Fibroblast of villous mesenchyme (primary cell): ENCODE data around the gene SLC45A3. TPM values are rescaled to one million over a fixed set of nuclear protein-coding genes. Genes with fewer than 3 reads are reported as not detected.
A peak's percentile ranks its signal among the peaks of the same experiment; 100 is the strongest.
"Not testable (repeated sequence)": the region's sequence is repeated elsewhere in the genome, so short reads cannot be mapped to it uniquely, and the experiment has no call there.

Experiments
- DNase-seq: peaks from one replicate; pipeline ENCODE4 v3.0.0-alpha.2; 2010; ENCODE audit warnings: low read depth
- H3K4me3 ChIP-seq: 2 replicates; pipeline ENCODE4 v1.5.1; 2011; ENCODE audit warnings: low read depth, mild to moderate bottlenecking, low read length
- total RNA-seq: library from RNA; depleted of rRNA; stranded (reverse); fragments of >200 nt; gene quantifications from 2 replicates; pipeline ENCODE4 v1.2.3, GENCODE V29; 2012
- TF ChIP-seq, protein P1 (sequence below): IDR thresholded peaks from 2 replicates; pipeline ENCODE4 v1.5.1; 2012; ENCODE audit warnings: low read depth, mild to moderate bottlenecking, low read length; ENCODE audit not compliant: insufficient read depth

Gene SLC45A3, protein sequence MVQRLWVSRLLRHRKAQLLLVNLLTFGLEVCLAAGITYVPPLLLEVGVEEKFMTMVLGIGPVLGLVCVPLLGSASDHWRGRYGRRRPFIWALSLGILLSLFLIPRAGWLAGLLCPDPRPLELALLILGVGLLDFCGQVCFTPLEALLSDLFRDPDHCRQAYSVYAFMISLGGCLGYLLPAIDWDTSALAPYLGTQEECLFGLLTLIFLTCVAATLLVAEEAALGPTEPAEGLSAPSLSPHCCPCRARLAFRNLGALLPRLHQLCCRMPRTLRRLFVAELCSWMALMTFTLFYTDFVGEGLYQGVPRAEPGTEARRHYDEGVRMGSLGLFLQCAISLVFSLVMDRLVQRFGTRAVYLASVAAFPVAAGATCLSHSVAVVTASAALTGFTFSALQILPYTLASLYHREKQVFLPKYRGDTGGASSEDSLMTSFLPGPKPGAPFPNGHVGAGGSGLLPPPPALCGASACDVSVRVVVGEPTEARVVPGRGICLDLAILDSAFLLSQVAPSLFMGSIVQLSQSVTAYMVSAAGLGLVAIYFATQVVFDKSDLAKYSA
- 3.2 and 5.2 TPM in 2 replicates for total RNA-seq

DNA sequence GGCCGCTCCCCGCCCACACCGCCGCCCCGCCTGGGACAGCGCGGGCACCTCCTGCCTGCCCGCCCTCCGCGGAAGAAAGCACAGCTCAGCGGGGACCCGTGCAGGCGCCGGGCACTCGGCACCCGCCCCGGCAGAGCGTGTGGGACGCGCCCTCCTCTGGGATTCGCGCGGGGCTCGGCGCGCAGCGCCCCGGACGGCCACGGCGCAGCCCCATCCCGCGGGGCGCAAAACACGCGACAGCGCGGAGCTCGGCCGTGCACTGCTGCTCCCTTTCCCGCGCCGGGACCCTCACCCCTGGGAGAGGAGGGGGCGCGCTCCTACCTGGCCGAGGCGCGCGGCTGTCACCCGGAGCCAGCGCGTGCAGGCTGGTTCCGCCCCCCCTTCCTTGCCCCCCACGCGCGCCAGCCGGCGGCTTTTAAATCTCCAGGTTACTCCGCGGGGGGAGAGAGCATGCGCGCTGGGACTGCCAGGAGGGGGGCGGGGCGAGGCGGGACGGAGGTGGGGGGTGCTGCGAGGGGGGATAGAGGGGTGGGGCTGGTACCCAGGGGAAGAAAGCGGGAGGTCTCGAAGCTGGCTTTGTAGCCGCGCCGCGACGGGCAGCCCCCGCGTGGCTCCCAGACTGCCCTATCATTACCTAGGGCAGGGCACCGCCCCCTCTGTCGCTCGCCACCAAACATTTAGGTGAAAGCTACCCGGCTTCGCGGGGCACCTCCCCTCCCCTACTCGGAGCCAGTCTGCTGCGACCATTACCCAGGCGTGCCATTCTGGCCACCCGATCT lies at the start of gene SLC45A3:
TSS of gene SLC45A3 (minus strand) at position 437 of the 779 bp plus-strand sequence. CDS start 15,853 bp downstream, outside the sequence.
- TF ChIP-seq, protein P1, sequence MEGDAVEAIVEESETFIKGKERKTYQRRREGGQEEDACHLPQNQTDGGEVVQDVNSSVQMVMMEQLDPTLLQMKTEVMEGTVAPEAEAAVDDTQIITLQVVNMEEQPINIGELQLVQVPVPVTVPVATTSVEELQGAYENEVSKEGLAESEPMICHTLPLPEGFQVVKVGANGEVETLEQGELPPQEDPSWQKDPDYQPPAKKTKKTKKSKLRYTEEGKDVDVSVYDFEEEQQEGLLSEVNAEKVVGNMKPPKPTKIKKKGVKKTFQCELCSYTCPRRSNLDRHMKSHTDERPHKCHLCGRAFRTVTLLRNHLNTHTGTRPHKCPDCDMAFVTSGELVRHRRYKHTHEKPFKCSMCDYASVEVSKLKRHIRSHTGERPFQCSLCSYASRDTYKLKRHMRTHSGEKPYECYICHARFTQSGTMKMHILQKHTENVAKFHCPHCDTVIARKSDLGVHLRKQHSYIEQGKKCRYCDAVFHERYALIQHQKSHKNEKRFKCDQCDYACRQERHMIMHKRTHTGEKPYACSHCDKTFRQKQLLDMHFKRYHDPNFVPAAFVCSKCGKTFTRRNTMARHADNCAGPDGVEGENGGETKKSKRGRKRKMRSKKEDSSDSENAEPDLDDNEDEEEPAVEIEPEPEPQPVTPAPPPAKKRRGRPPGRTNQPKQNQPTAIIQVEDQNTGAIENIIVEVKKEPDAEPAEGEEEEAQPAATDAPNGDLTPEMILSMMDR = no peak
- no peak for DNase-seq
- peak within 1 kb of the TSS; percentile 69 for H3K4me3 ChIP-seq

DNA sequence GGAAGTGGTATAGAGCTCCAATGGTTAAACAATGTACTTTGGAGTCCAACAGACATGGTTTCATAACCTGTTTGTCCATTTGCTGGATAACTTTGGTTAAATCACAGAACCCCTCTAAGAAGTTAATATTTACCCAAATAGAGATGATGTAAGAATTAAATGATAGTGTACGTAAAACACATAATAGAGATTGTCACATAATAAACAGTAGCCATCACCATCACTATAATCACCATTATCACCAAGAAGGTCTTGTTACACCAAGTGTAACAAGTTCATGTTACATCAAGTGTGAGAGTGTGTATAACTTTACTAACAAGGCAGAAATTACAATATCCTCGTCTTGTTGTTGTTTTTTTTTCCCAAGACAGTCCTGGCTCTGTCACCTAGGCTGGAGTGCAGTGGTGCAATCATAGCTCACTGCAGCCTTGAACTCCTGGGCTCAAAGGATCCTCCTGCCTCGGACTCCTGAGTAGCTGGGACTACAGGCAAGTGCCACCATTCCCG lies 46.4 kb upstream of the SLC45A3 start:
- DNase-seq = no peak
- no peak overlapping the region for H3K4me3 ChIP-seq
- TF ChIP-seq, protein P1 = no peak

DNA sequence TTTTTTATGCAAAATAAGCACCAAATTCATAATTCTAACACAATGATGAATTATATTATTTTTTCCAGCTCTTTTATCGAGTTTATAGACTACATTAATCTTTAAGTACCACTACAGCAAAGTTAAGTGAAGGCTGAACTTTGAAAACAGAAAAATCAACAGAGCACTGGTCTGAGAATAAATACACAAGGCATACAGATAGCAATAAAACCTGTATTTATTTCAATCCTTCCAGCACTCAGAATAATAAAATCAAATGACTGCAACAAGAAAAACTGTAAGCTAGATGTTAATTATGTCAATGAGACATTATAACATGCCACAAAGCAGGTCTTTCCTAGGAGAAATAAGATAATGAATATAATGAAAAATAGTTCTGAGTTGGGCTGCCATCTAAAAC lies 45.2 kb upstream of the SLC45A3 start:
- TF ChIP-seq, protein P1 = no peak
- DNase-seq = no peak
- no peak overlapping the region for H3K4me3 ChIP-seq

DNA sequence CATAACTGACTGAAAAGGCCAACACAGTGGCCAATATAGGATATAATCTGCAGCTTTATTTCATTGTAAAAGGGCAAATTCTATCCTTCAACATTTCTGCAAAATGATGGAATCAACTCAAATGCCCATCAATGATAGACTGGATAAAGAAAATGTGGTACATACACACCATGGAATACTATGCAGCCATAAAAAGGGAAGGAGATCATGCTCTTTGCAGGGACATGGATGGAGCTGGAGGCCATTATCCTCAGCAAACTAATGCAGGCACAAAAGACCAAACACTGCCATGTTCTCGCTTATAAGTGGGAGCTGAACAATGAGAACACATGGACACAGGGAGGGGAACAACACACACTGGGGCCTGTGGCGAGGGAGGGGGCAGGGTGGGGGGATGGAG lies 40.4 kb upstream of the SLC45A3 start:
- DNase-seq, H3K4me3 ChIP-seq: not testable (repeated sequence)

DNA sequence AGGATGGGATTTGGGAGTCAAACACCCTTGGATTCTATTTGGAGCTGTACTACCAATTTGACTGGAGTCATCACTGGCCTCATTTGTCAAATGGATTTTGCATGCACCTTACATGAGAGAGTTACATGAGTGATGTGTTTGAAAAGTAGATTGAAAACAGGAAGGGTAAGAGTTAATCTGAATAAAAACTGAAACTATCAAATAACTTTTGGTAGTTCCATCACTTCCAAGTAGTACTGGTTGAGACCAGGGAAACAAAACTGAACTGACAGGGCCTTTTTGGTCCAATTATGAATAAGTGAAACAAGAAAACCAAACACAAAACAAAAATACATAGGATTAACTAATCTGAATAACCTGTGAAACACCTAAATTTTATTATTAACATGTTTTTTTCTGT lies 39.5 kb upstream of the SLC45A3 start:
- TF ChIP-seq, protein P1 = no peak
- DNase-seq = no peak

DNA sequence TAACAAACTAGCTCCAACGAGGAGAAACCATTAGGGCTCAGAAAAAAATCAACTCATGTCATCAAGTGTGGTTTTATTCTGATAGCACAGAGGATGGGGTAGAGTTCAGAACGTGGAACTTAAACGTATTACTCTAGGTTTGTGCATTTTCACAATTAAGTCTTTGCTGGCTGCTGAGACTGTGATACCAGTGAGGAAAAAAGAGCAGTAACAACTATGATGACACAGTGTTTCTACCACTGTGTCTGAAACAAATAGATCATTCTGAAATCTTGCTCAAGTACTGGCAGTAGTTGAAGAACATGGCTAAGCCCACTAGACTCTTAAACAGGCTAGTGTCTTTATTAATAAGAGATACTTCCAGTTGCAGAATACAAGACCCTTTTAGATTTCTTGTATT lies 38.7 kb upstream of the SLC45A3 start:
- TF ChIP-seq, protein P1 = no peak
- H3K4me3 ChIP-seq = no peak overlapping the region
- no peak for DNase-seq

More for the DNA sequence above, 39.5 kb upstream of the SLC45A3 start:
- H3K4me3 ChIP-seq = no peak overlapping the region
